ENCODE measurements around the gene TNFSF13. TPM values are rescaled to one million over a fixed set of nuclear protein-coding genes. Genes with fewer than 3 reads are reported as not detected.

Gene TNFSF13
- total and polyA plus RNA-seq, 2 of the 8 experiments (the other 6 are each of a cell fraction or from before 2014, with no cell fraction given), result 2.1 to 2.6 TPM

DNA sequence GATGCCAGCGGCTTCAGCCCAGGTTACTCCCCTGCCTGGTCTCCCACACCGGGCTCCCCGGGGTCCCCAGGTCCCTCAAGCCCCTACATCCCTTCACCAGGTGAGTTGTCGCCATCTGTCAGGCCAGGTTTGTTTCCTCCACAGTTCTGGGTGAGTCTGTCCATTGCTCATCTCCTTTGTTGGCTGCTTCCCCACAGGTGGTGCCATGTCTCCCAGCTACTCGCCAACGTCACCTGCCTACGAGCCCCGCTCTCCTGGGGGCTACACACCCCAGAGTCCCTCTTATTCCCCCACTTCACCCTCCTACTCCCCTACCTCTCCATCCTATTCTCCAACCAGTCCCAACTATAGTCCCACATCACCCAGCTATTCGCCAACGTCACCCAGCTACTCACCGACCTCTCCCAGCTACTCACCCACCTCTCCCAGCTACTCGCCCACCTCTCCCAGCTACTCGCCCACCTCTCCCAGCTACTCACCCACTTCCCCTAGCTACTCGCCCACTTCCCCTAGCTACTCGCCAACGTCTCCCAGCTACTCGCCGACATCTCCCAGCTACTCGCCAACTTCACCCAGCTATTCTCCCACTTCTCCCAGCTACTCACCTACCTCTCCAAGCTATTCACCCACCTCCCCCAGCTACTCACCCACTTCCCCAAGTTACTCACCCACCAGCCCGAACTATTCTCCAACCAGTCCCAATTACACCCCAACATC lies 45.6 kb upstream of the TNFSF13 start (continued):
- TF ChIP-seq BACH1 (IDR thresholded peaks at IDR 0.05; ENCODE audit: low read length) (no peak), TBP (IDR thresholded peaks at IDR 0.05; ENCODE audit: low read depth, low read length) (no peak), SUZ12 (IDR thresholded peaks at IDR 0.05; ENCODE audit: low read length) (no peak), CREB1 (IDR thresholded peaks at IDR 0.05) (no peak), PHF8 (conservative IDR thresholded peaks at IDR 0.05; ENCODE audit: low read depth, low read length) (no peak), EZH2 (IDR thresholded peaks at IDR 0.05; ENCODE audit: low read depth, low read length, severe bottlenecking) (no peak), NANOG (IDR thresholded peaks at IDR 0.05; ENCODE audit: insufficient read depth, low read depth, low read length, poor library complexity, severe bottlenecking) (no peak)

Data from H1 (cell line).